ENCODE results near the gene CDH4. TPM values are rescaled to one million over a fixed set of nuclear protein-coding genes. Genes with fewer than 3 reads are reported as not detected.

Gene CDH4
- total and polyA plus RNA-seq, 10 donors, result 0.30 to 20.1 (median 7.7) TPM

DNA sequence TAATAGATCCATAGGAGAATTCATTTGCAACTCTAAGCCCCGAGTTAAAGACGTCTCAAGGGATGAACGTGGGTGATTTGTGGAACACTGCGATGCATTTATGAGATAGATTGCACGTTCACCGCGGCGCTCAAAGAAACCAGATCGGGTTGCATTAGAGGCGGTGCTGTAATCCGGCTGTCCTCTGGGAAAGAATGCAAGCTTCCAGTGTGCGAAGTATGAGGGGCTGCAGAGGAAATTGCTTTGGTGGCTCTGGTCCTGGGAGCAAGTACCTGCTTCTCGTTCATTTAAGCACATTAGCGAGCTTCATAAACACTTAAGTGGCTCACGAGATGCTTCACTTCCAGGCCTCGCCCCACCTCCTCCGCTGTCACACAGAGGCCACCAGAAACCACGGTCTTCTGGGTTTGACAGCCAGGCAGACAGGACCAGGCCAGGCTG is 182.3 kb downstream of the CDH4 start:
- intact Hi-C loops (cut with DNase I; ENCODE audit: low total_unique reads), result no loop called here
- H3K4me3 ChIP-seq, result no peak overlapping the region
- 51 to 68% (median 59%) methylated on average over 18 of the region's 18 CpGs for WGBS, 5 donors
- H3K36me3 ChIP-seq, result no peaks in the 10 kb centered on the region
- TF ChIP-seq POLR2A (IDR thresholded peaks at IDR 0.05), result no peak
- no peak for TF ChIP-seq CTCF (IDR thresholded peaks at IDR 0.05 in 8 of 11, conservative IDR thresholded peaks at IDR 0.05 in 3 of 11)
- TF ChIP-seq POLR2AphosphoS5 (IDR thresholded peaks at IDR 0.05), result no peak
- peaks cover 0 to 33% (median 0%) of the 10 kb centered on the region in 7 donors for H3K27me3 ChIP-seq (replicated peaks in 1 of 7)
- no peak for DNase-seq
- H3K9me3 ChIP-seq, result peaks cover 0 to 18% (median 0%) of the 10 kb centered on the region in 8 donors
- peaks cover 0 to 25% (median 8%) of the 10 kb centered on the region in 6 donors for H3K4me1 ChIP-seq
- no peak overlapping the region for H3K27ac ChIP-seq

- no peak for DNase-seq
- H3K9me3 ChIP-seq, result peaks cover 0 to 18% (median 0%) of the 10 kb centered on the region in 8 donors
- no peak overlapping the region for H3K4me3 ChIP-seq
- no peak overlapping the region for H3K27ac ChIP-seq
- TF ChIP-seq POLR2AphosphoS5 (IDR thresholded peaks at IDR 0.05) (no peak), POLR2A (IDR thresholded peaks at IDR 0.05) (no peak), CTCF (IDR thresholded peaks at IDR 0.05 in 8 of 11, conservative IDR thresholded peaks at IDR 0.05 in 3 of 11) (no peak)
- H3K27me3 ChIP-seq (replicated peaks in 1 of 7), result peaks cover 0 to 33% (median 0%) of the 10 kb centered on the region in 7 donors
- 83 to 89% (median 86%) methylated on average over 13 to 15 of the region's 15 CpGs for WGBS, 5 donors
- H3K4me1 ChIP-seq, result peaks cover 0 to 19% (median 5%) of the 10 kb centered on the region in 6 donors
- intact Hi-C loops (cut with DNase I; ENCODE audit: low total_unique reads), result no loop called here
- no peaks in the 10 kb centered on the region for H3K36me3 ChIP-seq
Observed at GRCh38 chr20:61435184-61435822, 183.2 kb downstream of the CDH4 start.

- intact Hi-C loops (cut with DNase I; ENCODE audit: low total_unique reads), result no loop called here
- H3K36me3 ChIP-seq, result no peaks in the 10 kb centered on the region
- WGBS, 5 donors, result 73 to 87% (median 75%) methylated on average over 3 of the region's 3 CpGs
- H3K4me3 ChIP-seq, result no peak overlapping the region
- H3K27me3 ChIP-seq (replicated peaks in 1 of 7), result peaks cover 0 to 33% (median 0%) of the 10 kb centered on the region in 7 donors
- no peak overlapping the region for H3K27ac ChIP-seq
- TF ChIP-seq POLR2AphosphoS5 (IDR thresholded peaks at IDR 0.05) (no peak), CTCF (IDR thresholded peaks at IDR 0.05 in 8 of 11, conservative IDR thresholded peaks at IDR 0.05 in 3 of 11) (no peak), POLR2A (IDR thresholded peaks at IDR 0.05) (no peak)
- peaks cover 0 to 18% (median 0%) of the 10 kb centered on the region in 8 donors for H3K9me3 ChIP-seq
- no peak for DNase-seq
- H3K4me1 ChIP-seq, result peaks cover 0 to 16% (median 4%) of the 10 kb centered on the region in 6 donors
Observed at GRCh38 chr20:61435823-61436220, 183.8 kb downstream of the CDH4 start.

GRCh38 chr20:61436283-61436666 is 184.2 kb downstream of the CDH4 start:
- WGBS, 5 donors, result 58 to 62% (median 60%) methylated on average over 2 of the region's 2 CpGs
- Histone ChIP-seq H3K27ac (no peak overlapping the region), H3K9me3 (peaks cover 0 to 18% (median 0%) of the 10 kb centered on the region in 8 donors), H3K36me3 (no peaks in the 10 kb centered on the region), H3K4me3 (no peak overlapping the region), H3K27me3 (replicated peaks in 1 of 7) (peaks cover 0 to 33% (median 0%) of the 10 kb centered on the region in 7 donors), H3K4me1 (peaks cover 0 to 16% (median 4%) of the 10 kb centered on the region in 6 donors)
- DNase-seq, result no peak
- intact Hi-C loops (cut with DNase I; ENCODE audit: low total_unique reads), result no loop called here
- no peak for TF ChIP-seq CTCF (IDR thresholded peaks at IDR 0.05 in 8 of 11, conservative IDR thresholded peaks at IDR 0.05 in 3 of 11)
- TF ChIP-seq POLR2AphosphoS5 (IDR thresholded peaks at IDR 0.05), result no peak
- no peak for TF ChIP-seq POLR2A (IDR thresholded peaks at IDR 0.05)
